Measurements from ENCODE around the gene VWA8.

- TF ChIP-seq CTCF (IDR thresholded peaks at IDR 0.05), result no peak
- no peak for TF ChIP-seq POLR2A (IDR thresholded peaks at IDR 0.05)
Observed at GRCh38 chr13:41645331-41645730, 315.6 kb downstream of the VWA8 start.
